ENCODE results near the gene SYNJ2. TPM values are rescaled to one million over a fixed set of nuclear protein-coding genes. Genes with fewer than 3 reads are reported as not detected.

Gene SYNJ2
- total RNA-seq, 2 donors from 2014 or later: 35.4 to 50.1 TPM

DNA sequence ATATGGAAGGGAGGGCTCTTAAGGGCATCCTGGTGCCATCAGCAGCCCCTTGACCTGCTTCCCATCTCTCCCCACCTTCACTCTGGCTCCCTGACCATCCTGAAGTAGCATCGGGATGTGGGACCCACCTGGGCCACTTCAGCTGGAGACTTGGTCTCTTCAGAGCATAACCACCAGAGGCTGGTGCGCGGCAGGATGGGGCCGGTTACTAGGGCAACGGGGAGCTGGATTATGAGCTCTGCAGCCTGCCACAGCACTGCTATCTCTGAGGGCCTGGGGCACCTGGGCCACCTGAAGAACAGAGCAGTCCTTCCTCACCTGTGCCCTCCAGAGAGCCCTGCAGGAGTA, 79.7 kb downstream of the SYNJ2 start:
- DNase-seq: no peak
- ATAC-seq: no peak
- intact Hi-C loops (cut with DNase I, micrococcal nuclease): loop anchor here in 1 of 2 donors (10.0 kb wide), 2 partner anchors 57 to 297 kb away; no protein-coding TSS in a partner anchor

DNA sequence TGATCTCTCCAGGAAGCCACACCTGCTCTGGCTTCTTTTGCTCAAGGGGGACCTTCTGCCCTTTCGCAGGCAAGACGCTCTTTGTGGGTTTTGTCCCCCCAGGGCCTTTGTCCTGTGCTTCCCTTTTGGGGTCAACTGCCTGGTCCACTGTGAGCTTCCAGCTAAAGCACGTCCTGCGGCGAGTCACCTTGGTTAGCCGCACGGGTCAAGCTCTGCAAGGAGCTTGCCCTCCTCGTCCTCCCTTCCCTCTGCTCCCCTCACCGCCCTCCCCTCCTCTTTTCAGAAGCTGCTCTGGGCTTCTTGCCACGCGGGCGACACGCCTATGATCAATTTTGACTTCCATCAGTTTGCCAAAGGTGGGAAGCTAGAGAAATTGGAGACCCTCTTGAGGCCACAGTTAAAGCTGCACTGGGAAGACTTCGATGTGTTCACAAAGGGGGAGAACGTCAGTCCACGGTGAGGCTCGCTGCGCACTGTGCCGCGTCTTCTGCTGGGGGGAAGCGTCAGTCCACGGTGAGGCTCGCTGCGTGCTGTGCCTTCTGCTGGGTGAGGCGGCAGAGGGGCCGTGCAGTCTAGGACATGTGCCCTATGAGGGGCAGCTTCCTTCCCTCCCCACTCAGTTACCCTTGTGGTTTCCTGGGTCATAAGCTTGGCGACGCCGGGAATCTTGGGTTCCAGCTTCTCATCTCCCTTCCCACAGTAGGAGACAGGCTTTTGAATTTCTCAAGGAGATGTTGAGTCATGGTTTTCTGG, 80.2 kb downstream of the SYNJ2 start:
- intact Hi-C loops (cut with DNase I, micrococcal nuclease): loop anchor here in 1 of 2 donors (10.0 kb wide), 2 partner anchors 57 to 297 kb away; no protein-coding TSS in a partner anchor
- no peak for DNase-seq
- no peak for ATAC-seq

- no peak for DNase-seq
- intact Hi-C loops (cut with DNase I, micrococcal nuclease): loop anchor here in 1 of 2 donors (10.0 kb wide), 2 partner anchors 59 to 299 kb away; no protein-coding TSS in a partner anchor
- ATAC-seq: no peak
Observed at GRCh38 chr6:158063736-158064135, 82.1 kb downstream of the SYNJ2 start.

GRCh38 chr6:158064725-158065251, 83.1 kb downstream of the SYNJ2 start:
- no peak for DNase-seq
- no peak for ATAC-seq
- intact Hi-C loops (cut with DNase I, micrococcal nuclease): loop anchor here in 1 of 2 donors (10.0 kb wide), 2 partner anchors 60 to 300 kb away; no protein-coding TSS in a partner anchor

DNA sequence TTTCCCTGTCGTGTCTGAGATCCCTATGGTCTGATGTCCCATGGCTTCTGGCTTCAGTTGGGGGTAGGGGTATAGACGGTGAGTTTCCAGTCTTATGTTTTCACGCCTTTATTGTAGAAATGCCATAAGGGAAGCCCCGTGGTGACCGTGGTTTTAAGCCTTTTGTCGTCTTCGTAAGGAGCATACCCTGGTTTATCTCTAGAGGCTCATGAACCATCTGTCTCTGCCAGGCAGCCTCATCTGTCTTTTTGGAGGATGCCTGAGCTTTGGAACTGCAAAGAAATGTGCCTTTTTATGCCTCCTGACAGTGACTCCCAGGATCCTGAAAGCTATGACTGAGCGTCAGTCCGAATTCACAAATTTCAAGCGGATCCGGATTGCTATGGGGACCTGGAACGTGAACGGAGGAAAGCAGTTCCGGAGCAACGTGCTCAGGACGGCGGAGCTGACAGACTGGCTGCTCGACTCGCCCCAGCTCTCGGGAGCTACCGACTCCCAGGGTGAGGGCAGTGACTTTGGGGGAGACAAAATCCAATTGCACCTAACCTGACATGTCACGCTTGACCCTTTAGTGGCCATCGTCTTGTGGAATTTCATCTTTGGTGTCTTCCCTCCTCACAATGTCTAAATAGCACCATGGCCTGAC, 84.6 kb downstream of the SYNJ2 start:
- no peak for DNase-seq
- ATAC-seq: no peak
- intact Hi-C loops (cut with DNase I, micrococcal nuclease): loop anchor here in 1 of 2 donors (10.0 kb wide), 2 partner anchors 61 to 301 kb away; no protein-coding TSS in a partner anchor

- intact Hi-C loops (cut with DNase I, micrococcal nuclease): loop anchor here in 1 of 2 donors (10.0 kb wide), 2 partner anchors 63 to 303 kb away; no protein-coding TSS in a partner anchor
- DNase-seq: no peak
- ATAC-seq: no peak
Observed at GRCh38 chr6:158067436-158068015, 85.9 kb downstream of the SYNJ2 start.

GRCh38 chr6:158068156-158068892, 86.7 kb downstream of the SYNJ2 start:
- intact Hi-C loops (cut with DNase I, micrococcal nuclease): loop anchor here in 1 of 2 donors (10.0 kb wide), 2 partner anchors 64 to 304 kb away; no protein-coding TSS in a partner anchor
- DNase-seq: no peak
- no peak for ATAC-seq

DNA sequence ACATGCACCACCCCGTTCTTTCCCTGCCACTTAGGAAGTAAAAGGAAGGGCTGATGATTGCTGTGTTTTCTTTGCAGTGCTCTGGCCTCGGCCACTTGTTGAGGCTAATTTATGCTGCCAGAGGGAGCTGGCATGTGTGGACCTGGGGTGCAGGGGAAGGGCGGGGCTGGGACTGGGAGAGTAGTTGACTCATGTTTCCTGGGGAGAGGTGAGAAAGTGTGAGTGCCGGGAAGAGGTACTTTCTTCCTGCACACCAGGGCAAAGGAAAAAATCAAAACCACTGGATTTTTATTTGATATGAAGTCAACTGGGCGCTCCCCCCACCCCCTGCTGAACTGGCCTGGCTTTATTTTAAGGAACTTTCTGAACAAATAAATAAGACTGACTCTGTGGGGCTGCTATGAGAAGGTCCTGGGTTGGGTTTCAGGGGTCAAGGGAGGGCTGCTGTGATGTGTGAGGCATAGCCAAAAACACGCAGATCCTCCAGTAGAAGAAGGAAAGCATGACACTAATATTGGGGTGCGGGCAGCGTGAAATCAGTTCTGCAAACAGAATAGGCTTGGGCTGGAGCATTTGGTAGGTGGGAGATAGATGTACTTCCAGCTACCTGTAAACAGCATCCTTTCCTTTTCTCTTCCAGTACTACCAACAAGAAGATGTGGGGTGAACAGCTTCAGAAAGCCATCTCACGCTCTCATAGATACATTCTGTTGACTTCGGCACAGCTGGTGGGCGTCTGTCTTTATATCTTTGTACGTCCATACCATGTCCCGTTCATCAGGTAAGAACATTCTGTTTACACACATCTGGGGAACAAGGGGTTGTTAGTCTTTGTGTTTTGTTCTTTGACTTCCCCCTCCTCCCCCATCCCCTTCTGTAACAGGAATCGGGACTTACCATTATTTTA, 87.5 kb downstream of the SYNJ2 start:
- intact Hi-C loops (cut with DNase I, micrococcal nuclease): loop anchor here in 1 of 2 donors (10.0 kb wide), 2 partner anchors 64 to 304 kb away; no protein-coding TSS in a partner anchor

DNA sequence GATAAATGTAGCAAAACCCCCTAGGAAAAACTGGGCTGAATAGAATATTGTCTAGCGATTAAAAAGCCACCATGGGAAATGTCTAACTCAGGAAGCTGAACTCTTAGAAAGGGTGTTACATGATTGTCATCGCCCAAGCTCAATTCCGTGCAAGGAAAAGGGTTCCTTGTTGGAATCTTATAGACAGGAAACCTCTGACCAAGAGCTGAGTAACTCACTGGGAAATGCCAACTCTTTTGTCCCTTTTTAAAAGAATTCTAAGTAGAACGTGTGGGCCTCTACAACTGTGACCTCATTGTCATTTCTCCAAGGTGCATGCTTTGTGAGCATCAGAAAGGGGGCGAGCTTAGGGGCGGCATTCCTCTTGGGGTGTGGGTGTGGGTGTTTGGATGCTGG, 88.1 kb downstream of the SYNJ2 start:
- intact Hi-C loops (cut with DNase I, micrococcal nuclease): loop anchor here in 1 of 2 donors (10.0 kb wide), 3 partner anchors 65 to 305 kb away; partner anchors contain the start of gene SYNJ2
- ATAC-seq: no peak
- DNase-seq: no peak

More for the DNA sequence above, 87.5 kb downstream of the SYNJ2 start:
- ATAC-seq (peak; percentile 93), DNase-seq (peak; percentile 77 to 88)

DNA sequence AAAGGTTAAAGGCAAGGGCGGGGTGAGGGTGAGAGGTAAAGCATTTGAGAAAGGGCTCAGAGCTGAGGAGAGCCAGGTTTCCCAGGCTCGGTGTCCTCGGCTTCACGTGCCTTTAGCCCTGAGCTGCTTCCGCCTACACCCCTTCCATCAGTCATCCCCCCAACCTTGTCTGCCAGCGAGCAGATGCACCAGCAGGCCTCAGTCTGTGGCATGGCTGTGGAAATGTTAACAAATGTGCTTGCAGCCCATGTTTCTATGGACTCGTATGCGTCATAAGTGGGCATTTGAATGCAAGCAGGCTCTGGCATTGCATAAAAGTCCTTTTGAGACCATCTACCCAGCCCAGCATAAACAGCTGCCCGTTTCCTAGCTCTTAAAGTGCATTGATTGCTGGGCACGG, 88.8 kb downstream of the SYNJ2 start:
- DNase-seq (no peak), ATAC-seq (no peak)
- intact Hi-C loops (cut with DNase I, micrococcal nuclease): loop anchor here in 1 of 2 donors (10.0 kb wide), 1 partner anchor 86 kb away; the partner anchor contains the start of gene SYNJ2

GRCh38 chr6:158071121-158072082, 89.7 kb downstream of the SYNJ2 start:
- intact Hi-C loops (cut with DNase I, micrococcal nuclease): loop anchor here in 1 of 2 donors (10.0 kb wide), 1 partner anchor 87 kb away; the partner anchor contains the start of gene SYNJ2
- no peak for ATAC-seq
- no peak for DNase-seq

GRCh38 chr6:158072083-158072721, 90.5 kb downstream of the SYNJ2 start:
- intact Hi-C loops (cut with DNase I, micrococcal nuclease): loop anchor here in 1 of 2 donors (10.0 kb wide), 1 partner anchor 87 kb away; the partner anchor contains the start of gene SYNJ2
- ATAC-seq (peak; percentile 53), DNase-seq (peak; percentile 56 to 74)

GRCh38 chr6:158073776-158074175, 92.1 kb downstream of the SYNJ2 start:
- ATAC-seq (no peak), DNase-seq (no peak)
- intact Hi-C loops (cut with DNase I, micrococcal nuclease): loop anchor here in 1 of 2 donors (10.0 kb wide), 1 partner anchor 89 kb away; the partner anchor contains the start of gene SYNJ2

DNA sequence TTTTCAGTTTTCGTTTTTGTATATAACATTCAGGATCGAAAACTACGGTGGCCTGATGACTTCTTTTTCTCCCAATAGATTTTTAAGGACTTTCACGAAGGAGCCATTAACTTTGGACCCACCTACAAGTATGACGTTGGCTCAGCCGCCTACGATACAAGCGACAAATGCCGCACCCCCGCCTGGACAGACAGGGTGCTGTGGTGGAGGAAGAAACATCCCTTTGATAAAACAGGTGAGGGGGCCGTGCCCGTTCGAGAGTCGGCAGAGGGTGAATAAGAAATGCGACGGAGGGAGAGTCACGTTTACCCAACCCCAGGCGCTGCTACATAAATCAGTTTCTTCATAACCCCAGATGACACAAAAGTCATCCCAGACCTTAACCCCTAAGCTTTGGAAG, 94.9 kb downstream of the SYNJ2 start:
- ATAC-seq: no peak
- intact Hi-C loops (cut with DNase I, micrococcal nuclease): loop anchor here in 1 of 2 donors (10.0 kb wide), 1 partner anchor 92 kb away; the partner anchor contains the start of gene SYNJ2
- DNase-seq: no peak

GRCh38 chr6:158077676-158078075, 96.0 kb downstream of the SYNJ2 start:
- ATAC-seq (no peak), DNase-seq (no peak)
- intact Hi-C loops (cut with DNase I, micrococcal nuclease): loop anchor here in 1 of 2 donors (10.0 kb wide), 1 partner anchor 93 kb away; the partner anchor contains the start of gene SYNJ2
